Bone marrow (tissue), 2 donors: ENCODE results near the gene SKA1.
"Not testable (repeated sequence)": the region's sequence is repeated elsewhere in the genome, so short reads cannot be mapped to it uniquely, and the experiment has no call there.

Experiments used
- DNase-seq, 2 donors: peaks; one replicate each; lab custom pipeline; 2025; lab: John Stamatoyannopoulos, UW

The SKA1 gene

GRCh38 chr18:50429207-50429948 is 54.5 kb downstream of the SKA1 start:
- no peak for DNase-seq

DNA sequence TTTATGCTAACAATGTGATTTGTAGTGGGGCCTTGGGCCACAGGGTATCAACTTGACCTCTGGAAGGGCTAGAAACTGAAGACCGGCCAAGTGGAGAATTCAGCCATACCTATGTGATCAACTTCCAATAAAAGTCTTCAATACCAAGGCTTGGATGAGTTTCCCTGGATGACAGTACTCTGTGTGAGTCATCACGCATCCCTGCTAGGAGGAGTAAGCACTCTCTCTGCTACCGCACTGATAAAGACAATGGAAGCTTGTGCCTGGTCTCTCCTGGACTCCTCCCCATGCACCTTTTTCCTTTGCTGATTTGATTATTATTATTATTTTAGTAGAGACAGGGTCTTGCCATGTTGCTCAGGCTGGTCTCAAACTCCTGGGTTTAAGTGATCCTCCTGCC is 58.1 kb downstream of the SKA1 start:
- no peak for DNase-seq

DNA sequence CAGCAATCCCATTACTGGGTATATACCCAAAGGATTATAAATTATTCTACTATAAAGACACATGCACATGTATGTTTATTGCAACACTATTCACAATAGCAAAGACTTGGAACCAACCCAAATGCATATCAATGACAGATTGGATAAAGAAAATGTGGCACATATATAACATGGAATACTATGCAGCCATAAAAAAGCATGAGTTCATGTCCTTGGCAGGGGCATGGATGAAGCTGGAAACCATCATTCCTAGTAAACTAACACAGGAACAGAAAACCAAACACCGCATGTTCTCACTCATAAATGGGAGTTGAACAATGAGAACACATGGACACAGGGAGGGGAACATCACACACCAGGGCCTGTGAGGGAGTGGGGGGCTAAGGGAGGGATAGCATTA is 61.9 kb downstream of the SKA1 start:
- not testable (repeated sequence) for DNase-seq

DNA sequence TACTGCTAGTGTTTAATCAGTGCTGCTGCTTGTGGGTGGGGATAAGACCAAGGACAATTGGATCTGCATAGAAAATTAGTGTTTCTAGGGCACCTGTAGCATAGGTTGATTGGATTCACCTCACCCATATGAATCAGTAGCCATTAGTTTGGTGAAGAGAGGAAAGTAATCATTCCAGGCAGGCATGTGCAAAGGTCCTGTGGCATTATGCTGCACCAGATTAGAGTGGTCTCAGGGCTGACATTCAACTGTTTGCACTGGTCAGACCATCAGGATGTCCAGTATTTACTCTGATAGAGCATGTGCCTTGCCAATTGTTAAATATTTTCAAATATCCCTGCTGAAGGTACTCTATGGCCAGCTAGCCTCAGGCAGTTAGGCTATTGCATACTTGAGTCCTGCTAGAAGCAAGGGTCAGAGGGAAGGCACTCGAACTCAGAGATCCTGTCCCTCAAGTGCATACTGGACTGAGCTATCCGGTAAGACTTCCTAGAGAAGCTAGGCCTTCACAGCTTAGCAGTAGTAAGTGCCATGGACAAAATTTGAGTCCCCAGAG is 64.7 kb downstream of the SKA1 start:
- no peak for DNase-seq

GRCh38 chr18:50441016-50441415 is 66.2 kb downstream of the SKA1 start:
- DNase-seq: no peak

- DNase-seq: no peak
Observed at GRCh38 chr18:50441501-50441900, 66.7 kb downstream of the SKA1 start.
